GM19455 (cell line): Measurements from ENCODE around the gene KDELR3.
"Not testable (repeated sequence)": the region's sequence is repeated elsewhere in the genome, so short reads cannot be mapped to it uniquely, and the experiment has no call there.

ENCODE experiments used
- ATAC-seq: cut with Tn5 transposase; IDR thresholded peaks from one replicate; pipeline ENCODE4 v1.9.1; 2021; ENCODE audit not compliant: unreplicated experiment

Gene KDELR3

DNA sequence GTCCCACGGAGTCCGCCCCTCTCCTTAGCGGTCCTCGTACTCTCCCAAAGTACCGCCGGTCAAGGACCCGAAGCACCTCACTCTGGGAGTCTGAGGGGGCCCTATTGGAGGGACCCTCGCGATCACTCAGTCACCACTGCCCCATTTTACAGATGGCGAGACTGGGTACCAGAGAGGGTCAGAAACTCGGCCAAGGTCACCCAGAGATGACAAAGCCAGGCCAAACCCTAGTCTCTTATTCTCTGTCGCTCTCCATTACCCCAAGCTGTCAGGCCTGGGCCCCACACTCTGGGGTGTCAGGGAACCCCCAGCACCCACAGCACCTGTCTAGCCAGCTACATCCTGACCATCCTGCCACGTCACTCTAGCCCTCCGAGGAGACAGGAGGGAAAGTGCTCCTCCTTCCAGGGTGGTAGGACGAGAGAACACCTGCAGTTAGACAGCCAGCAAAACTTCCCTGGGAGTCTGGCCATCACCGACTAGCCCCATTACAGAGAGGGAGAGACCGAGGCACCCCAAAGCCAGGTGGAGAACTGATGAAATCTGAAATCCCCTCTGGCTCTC is 11.5 kb upstream of the KDELR3 start:
- no peak for ATAC-seq

GRCh38 chr22:38456841-38457699 is 10.8 kb upstream of the KDELR3 start:
- ATAC-seq = no peak

DNA sequence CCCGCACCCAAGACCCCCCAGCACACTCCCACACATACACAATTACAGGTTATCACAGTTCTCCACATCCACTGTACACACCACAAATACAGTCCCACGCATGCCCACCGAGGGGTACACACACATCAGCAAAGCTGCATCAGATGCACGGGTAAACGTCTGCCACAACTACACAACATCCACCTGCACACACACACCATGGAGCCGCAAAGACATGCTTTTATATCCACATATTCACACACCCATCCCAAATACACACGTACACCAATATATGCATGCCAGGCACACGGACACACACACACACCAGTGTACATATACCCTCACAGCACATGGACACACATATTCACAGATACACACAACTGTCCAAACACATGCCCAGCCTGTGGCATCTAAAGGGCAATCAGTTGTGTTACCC is 7.5 kb upstream of the KDELR3 start:
- no peak for ATAC-seq

GRCh38 chr22:38461057-38461413 is 6.9 kb upstream of the KDELR3 start:
- no peak for ATAC-seq

GRCh38 chr22:38461414-38462081 is 6.3 kb upstream of the KDELR3 start:
- no peak for ATAC-seq

GRCh38 chr22:38462960-38463784 is 4.7 kb upstream of the KDELR3 start:
- no peak for ATAC-seq

- ATAC-seq = no peak
Measured at GRCh38 chr22:38464992-38465672, 2.8 kb upstream of the KDELR3 start.

- no peak for ATAC-seq
Measured at GRCh38 chr22:38465673-38466490, 2.0 kb upstream of the KDELR3 start.

DNA sequence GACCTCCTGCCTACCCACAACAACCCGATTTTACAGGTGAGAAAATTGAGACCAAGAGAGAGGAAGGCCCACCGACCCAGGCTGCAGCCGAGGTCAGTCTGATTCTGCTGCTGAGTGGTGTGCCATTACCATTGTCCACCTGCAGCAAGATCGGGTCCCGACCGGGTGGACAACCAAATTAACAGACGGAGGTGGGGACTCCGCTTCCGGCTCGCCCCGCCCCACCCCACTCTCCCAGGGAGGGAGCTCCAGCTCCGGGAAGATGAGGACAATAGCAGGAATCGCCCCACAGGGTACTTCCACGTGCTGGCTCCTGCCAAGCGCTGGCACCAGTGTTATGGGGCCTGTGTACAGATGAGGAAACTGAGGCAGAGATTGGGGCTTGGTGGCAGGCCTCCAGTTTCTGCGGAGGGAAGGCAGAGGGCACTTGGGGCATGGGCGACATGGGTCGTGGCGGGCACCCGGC is 425 bp upstream of the KDELR3 start:
- no peak for ATAC-seq

GRCh38 chr22:38468443-38469305 is 778 bp downstream of the KDELR3 start:
- no peak for ATAC-seq

- no peak for ATAC-seq
Measured at GRCh38 chr22:38469306-38469781, 1.4 kb downstream of the KDELR3 start.

DNA sequence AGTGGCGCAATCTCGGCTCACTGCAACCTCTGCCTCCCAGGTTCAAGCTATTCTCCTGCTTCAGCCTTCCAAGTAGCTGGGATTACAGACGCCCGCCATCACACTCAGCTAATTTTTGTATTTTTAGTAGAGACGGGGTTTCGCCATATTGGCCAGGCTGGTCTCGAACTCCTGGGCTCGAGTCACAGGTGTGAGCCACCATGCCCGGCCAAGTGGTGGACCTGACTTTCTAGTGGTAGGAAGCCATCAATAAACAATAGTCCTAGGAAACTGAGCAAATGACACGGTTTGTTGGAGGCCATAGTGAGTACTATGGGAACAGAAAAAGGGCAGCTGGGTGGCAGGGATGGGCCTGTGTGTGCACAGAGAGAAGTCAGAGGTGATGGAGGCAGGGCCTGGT is 2.3 kb downstream of the KDELR3 start:
- ATAC-seq = not testable (repeated sequence)

- ATAC-seq = no peak
Measured at GRCh38 chr22:38471237-38471636, 3.3 kb downstream of the KDELR3 start.

DNA sequence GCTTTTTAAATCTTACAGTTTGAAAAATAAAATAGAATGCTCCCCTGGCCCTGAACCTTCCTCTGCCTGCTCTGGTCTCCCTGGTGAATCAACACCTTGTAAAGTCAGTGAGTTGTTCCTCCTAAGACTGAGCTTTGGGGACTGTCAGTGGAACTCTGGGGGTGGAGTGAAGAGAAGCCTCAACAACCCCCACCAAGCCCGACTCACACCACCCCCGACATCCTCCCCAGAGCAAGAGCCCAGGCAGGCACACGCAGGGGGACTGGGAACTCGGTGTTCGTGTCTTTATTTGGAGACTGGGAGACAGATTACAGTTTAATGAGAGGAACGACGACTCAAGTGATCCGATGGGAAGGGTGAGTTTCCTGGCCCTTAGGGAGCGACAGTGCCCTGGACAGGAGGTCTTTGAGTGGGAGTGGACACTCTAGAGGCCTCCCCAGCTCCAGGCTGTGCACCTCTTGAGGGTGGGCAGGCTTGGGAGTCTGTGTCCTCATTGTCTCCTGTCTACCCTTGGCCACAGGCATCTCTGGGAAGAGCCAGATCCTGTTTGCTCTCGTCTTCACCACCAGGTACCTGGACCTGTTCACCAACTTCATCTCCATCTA is 6.2 kb downstream of the KDELR3 start:
- no peak for ATAC-seq

DNA sequence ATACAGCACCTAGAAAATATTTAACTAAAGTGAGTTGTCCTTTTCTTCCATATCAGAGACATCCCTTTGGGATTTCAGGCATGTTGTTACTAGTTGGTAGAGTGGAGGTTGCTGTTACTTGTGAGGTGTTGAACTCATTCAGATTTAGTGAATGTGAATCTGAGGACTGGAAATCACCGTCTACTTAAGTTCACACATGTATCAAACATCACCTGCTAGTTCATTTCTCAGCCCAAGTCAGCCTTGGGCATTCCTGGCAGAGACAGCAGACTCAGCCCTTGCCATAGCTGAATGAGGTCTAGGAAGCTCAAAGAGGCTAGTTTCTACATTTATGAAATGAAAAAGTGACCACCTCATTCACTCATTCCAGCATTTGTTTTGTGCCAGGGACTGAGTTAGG is 9.7 kb downstream of the KDELR3 start:
- ATAC-seq = no peak

- no peak for ATAC-seq
Measured at GRCh38 chr22:38479096-38479837, 11.4 kb downstream of the KDELR3 start.

DNA sequence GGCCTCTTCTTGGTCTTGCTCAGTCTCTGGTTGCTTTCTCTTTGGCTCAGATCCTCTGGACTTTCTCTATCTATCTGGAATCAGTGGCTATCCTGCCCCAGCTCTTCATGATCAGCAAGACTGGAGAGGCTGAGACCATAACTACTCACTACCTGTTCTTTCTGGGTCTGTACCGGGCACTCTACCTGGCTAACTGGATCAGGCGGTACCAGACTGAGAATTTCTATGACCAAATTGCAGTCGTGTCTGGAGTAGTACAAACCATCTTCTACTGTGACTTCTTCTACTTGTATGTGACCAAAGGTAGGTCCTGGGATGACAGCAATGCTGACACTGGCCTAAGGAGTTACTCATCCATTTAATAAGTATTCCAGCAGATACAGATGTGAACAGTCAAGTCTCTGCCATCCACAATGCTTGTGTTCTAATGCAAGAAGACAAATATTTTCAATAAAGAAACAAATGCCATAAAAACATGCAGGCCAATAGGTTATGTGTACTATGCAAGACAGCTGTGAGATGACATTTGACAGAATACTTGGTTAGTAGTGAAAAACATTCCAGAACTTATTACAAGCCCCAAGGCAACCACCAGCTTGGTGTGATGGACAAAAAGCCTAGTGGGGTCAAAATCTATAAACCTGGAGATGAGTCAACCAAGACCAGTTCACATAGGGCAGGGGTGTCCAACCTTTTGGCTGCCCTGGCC is 13.4 kb downstream of the KDELR3 start:
- no peak for ATAC-seq
